HG03378 (cell line): Measurements from ENCODE around the gene PRKN.
"Not testable (repeated sequence)": the region's sequence is repeated elsewhere in the genome, so short reads cannot be mapped to it uniquely, and the experiment has no call there.

ENCODE experiments used
- ATAC-seq: cut with Tn5 transposase; IDR thresholded peaks from one replicate; pipeline ENCODE4 v1.9.1; 2021; ENCODE audit warnings: mild to moderate bottlenecking, moderate library complexity; ENCODE audit not compliant: unreplicated experiment

The PRKN gene

DNA sequence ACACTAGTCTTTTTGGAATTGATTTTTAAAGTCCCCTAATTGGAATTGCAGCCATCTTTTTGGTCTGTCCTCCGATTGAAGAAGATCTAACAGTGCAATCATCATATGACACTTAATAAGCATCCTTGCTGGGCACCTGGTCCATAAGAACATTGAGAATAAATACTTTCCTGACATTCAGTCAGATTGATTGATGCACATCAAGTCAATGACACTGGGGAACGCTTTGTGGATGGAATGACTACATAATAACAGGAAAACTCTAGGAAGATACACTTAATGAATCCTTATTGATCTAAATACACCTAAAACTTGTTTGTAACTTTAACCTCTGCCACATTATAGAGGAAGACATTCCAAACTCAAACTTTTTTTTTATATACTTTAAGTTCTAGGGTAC lies 255.7 kb downstream of the PRKN start:
- no peak for ATAC-seq

DNA sequence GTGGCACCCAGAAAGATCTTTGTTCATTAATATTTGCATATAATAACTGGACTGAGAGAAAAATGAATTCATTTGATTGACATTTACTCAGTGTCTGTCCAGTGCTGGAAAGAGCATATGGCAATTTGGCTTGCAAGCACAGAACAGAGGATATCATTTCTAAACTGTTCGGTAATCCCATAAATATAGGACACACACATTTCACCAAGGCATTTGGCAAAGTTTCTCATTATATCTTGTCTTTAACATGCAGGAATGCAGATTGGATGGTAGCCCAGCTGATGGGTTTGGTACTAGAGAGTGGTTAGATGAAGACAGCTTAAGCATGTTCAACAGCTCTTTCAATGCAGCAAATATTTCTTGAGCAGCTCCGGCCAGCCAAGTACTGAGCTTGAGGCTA lies 259.2 kb downstream of the PRKN start:
- ATAC-seq = no peak

DNA sequence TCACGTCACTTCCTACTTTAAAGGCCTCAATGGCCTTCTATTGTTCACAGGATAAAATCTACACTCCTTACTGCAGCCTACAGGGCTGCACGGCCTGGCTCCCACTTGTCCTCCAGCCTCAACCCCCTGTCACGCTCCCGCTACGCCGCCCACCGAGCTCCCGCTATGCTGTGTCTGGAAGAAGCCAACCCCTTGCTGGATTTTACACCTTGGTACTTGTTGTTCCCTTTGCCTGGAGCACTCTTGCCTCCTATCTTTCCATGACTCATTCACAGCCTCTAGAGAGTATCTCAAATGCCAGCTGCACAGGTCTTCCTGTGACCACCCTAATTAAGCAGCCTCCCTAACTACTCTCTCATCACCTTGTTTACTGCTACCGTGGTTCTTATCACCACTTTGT lies 259.9 kb downstream of the PRKN start:
- ATAC-seq = no peak

DNA sequence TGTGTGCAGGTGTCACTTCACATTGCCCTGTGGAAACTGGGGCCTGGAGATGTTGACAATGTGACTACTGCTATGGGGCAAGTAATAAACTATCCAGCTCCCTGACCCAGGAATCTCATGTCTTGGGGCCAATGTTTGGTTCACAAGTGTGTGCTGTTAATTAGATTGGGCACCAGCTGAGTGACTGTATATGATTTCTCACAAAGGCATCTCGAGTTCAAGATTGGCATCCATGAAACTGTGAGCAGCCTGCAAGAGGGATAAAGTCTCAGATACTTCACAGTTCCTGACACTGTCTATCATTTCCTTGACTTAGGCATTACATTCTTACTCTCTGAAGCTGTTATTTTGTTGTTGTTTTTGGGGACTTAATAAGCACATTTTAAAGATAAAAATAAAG lies 264.0 kb downstream of the PRKN start:
- no peak for ATAC-seq

DNA sequence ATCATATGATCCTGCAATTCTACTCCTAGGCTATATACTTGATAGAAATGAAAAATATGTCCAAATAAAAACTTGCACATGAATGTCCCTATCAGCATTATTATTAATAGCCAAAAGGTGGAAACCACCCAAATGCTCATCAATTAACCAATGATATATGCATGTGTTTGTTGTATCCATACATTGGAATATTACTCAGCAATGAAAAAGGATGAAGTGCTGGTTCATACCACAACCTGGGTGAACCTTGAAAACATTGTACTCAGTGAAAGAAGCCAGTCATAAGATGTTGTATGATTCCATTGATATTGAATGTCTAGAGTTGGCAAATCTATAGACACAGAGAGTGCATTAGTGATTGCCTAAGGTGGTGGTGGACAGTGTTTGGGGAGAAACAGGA lies 267.6 kb downstream of the PRKN start:
- ATAC-seq = no peak

DNA sequence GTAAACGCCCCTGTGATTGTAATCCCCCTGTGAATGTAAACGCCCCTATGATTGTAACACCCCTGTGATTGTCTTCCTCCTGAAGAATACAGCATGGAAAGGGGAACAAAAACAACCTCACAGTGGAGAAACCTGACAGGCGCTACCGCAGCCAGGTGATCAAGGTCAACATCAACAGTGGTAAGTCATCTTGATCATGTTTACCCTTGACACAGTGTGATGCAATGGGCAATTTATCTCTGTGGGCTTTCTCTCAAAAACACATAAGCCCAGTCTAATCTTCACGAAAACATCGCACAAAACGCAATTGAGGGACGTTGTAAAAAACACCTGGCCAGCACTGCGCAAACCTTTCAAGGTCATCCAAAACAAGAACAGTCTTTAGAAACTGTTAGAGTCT lies 277.2 kb downstream of the PRKN start:
- no peak for ATAC-seq

DNA sequence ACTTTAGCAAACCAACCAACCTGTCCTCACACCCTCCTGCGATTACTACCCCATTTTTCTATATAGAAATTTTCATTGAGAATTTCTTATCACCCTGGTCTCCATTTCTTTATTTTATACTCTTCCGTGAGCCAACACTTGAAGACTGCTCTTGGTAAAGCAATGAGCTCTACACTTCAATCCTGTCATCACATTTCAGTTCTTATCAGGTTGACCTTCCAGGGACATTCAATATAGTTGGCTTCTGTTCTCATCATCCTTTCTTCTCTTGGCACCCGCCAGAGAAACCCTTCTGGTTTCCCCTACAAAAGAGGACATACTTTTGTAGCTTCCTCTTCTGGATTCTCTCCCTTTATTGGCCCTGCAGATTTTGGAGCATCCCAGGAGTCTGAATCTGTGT lies 279.3 kb downstream of the PRKN start:
- ATAC-seq = no peak

DNA sequence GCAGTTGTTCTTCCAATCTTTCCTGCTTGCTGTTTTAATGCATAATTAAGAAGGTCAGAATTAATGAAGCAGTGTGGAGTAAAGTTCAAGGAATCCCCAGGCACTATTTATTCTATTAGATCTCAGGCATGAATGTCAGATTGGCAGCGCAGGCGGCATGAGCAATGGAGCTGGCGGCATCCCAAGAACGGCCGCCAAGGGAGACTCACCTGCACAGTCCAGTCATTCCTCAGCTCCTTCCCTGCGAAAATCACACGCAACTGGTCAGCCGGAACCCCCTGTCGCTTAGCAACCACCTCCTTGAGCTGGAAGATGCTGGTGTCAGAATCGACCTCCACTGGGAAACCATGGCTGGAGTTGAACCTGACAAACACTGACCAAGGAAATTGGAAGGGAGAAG lies 284.5 kb downstream of the PRKN start:
- no peak for ATAC-seq

DNA sequence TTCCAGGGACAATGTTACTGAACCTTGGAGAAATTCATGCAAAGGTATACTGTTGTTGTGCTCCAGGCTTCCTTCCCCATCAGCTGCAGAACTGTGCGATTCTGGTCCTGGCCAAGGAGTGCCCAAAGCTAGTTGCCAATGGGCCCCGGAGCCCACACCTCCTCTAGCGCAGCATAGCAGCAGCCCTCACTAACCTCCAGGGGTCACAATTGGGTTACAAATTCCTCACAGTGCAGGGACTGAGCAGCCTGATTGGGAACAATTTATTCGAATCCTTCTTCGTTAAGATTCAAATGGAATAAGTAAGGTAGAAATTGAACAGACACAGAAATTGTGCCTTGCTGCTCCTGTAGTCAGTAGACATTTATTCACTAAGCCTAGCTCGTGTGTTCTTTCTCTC lies 284.9 kb downstream of the PRKN start:
- ATAC-seq = no peak

DNA sequence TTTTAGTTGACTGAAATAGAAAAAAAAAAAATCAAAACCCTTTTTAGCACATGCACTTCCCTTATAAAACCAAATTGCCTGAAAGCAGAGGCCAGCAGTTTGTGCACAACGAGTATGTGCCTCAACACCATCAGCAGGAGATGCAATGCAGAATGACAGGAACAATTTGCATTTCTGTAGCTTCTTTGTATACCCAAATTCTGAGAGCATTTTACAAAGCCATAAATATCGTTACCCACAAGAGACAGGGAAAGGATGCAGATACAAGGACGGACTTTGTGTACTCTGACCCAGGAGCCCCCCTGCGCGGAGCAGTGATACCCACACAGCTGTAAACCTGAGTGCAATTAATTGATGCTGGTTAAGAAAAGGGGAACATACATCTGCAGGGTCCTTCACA lies 285.6 kb downstream of the PRKN start:
- ATAC-seq = no peak

DNA sequence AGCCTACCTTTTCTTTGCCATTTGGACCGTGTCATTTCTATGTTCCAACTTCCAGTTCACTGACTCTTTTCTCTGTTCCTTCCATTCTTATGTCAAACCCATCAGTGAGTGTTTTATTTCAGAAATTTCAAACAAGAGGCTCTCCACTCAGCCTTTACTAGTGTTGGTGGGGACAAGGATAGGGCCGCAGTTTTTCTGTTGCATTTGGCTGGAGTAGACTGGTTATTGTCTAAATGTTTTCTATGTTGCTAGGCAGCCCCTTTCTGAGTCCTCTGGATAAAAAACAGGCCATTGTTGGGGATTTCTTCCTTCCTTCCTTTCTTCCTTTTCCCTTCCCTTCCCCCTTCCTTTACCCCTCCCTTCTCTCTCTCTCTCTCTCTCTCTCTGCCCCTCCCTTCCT lies 288.6 kb downstream of the PRKN start:
- no peak for ATAC-seq

DNA sequence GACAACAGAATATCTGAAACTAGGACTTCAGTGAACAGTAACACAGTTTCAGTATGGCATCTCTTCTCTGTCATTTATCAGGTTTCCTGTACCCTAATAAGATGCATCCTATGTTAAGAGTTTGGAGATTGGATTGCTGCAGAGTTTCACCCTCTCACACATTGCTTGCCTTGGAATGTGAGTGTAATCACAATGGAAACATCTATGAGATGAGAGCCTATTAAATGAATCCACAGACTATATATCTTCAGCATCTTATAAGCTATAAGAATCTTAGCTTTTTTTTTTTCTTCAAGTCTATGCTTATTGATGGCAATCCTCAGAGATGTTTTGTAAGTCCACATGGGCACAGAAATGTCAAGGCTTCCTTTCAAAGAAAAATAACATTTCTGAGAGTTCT lies 292.5 kb downstream of the PRKN start:
- ATAC-seq = no peak

DNA sequence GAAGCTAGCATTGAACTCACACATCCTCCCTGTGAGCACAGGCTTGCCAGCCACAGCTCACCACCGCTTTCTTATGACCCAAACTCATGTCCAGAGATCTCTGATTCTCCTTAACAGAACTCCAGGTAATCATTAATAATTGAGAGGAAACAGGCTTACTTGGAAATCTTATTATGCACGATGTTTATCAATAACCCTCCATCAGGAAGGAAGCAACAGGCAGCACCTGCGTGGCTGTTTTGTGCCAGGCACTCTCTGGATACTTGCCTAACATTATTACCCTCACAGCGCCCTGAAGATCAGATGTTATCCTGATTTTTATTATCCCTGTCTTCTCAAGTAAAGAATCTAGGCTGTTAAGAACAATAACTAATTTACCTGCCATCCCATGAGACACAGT lies 306.6 kb downstream of the PRKN start:
- no peak for ATAC-seq

DNA sequence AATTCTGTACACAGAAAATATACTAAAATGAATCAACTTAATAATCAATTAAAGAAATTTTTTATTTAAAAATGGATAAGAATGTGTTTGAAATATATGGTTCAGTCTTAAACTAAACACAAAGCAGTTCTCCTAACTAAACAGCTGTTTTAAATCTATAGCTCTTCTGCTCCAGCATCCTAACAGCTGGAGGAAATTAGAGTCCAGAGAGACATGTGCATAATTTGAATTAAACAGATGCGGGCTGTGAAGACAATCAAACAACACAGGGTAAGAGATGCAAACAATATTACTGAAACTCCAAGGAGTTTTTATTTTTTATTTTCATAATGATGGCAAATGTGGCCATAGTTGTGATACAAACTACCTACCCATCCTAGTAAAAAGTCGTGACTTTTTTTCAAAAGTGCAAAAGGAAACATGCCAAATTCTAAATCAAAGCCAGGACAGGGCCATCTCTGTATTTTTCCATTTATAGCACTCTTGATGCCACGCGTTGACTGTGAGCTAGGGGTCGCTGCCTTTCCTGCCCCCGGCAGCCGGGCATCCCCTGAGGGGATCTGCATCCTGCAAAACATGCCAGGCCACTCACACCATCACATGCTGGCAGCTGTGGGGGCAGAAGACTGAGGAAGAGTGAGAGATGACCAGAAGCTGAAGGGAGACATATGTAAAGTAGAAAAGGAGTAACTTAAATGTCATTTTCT lies 310.6 kb downstream of the PRKN start:
- ATAC-seq = no peak

DNA sequence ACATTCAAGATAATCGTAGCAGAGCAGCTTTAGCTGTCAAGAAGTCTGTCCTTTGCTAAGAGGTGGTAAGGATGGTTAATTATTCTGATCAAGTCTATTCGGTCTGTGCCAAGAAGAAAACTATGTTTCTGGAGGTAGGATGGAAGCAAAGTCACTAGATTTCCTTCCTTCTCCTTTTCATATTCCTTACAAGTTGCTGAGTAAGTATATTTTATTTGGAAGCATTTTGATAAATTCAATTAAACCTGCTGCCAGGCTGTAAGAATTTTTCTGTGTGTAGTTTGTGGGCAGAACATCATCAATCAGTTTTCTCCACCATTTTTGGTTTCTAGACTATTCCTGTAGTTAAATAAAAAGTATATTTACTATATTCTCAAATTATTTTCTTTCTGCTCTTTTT lies 311.3 kb downstream of the PRKN start:
- no peak for ATAC-seq

DNA sequence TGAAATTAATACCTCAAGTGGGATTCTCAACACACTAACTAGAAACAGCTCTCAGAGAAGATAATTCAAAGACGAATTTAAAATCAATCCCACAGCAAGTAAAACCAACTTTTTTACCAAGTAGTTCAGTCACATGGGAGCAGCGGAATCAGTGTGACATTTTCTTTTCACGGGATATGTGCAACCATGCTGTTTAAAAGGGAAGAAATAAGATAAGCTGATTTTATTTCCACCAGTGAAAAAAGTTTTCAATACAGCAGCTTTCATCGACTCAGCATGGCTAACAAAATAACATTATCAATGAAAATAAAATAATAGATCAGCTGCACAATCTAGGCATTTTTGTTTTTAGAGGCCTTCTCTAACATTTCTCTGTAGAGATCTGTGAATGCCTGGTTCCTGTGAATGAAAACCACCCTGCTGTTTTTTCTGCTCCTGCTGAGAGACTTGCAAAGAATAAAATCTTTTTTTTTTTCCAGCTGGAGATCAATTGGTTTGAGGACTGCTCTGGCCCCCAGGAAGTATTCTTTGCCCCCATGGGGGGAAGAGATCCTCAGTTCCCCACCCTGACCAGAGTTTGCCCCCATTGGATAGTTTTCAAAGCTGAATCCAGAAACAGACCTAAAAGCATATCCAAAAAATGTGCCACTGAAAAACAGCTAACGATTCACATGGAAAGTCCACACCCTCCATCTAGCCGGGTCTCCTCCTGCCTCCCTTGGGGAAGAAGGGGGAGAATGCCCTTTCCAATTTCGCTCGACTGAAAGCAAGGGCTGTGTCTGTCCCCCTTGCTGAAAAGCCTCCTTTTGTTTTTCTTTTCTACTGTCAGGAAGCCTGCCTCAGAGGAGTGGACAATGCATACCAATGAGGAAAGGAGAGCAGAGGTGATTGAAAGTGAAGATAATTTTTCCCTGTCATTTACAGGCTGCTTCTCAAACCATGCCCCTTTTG lies 317.6 kb downstream of the PRKN start:
- ATAC-seq = no peak

DNA sequence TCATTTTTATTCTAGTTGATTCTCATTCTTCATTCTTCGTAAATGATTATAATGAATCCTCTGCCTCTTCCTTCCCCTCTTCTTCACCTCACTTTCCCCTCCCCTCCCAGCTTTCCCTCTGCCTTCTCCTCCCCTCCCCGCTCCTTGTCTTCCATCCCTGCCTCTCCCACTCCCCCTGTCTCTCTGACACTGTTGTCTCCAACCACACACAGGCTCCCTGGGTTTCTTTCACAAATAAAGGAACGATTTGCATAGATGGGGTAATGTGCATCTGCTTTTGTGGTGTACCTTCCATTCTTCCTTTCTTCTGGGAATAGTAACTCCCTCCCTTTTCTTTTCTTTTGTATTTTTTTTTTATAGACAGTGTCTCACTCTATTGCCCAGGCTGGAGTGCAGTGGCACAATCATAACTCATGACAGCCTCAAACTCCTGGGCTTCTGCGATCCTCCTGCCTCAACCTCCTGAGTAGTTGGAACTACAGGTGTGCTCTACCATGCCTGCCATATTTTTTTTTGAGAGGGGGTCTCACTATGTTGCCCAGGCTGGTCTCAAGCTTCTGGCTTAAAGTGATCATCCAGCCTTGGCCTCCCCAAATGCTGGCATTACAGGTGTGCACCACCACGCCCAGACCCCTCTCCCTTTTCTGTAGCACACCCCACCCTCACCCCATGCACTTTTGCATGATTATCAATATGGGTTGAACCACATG lies 318.6 kb downstream of the PRKN start:
- no peak for ATAC-seq

DNA sequence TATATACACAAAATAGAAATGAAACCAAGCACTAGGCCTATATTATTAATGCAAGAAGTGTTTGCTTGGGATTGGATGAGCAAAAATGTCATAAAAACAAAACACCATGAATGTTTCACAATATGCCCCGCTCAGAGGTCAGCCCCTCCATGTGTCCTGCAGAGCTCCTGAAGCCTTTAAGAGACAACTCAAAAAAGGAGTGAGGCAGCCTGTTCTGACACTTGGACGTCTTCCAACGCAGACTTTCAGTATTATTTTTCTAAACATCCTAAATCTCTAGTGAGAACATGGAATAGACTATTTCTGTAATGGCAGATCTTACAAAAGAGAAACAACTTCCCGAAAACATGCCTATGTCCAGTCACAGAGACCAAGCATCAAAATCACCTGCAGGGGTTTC lies 322.6 kb downstream of the PRKN start:
- ATAC-seq = no peak

DNA sequence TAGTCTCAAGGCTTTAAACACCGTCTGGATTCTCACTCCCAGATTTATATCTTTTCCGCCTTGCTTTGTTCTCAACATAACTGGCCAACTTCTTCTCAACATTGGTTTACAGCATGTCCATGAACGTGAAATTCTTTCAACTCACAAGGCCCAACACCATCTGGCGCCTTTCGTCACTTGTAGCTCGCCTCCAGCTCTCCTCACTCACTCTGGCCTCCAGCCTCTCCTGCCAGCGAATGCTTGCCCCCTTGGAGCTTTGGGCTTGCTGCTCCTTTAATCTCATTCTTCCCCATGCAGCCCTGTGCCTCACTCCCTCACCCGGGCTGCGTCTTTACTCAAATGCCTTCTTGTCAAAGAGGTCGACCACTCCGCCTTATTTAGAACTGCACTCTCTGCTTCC lies 324.5 kb downstream of the PRKN start:
- ATAC-seq = no peak

DNA sequence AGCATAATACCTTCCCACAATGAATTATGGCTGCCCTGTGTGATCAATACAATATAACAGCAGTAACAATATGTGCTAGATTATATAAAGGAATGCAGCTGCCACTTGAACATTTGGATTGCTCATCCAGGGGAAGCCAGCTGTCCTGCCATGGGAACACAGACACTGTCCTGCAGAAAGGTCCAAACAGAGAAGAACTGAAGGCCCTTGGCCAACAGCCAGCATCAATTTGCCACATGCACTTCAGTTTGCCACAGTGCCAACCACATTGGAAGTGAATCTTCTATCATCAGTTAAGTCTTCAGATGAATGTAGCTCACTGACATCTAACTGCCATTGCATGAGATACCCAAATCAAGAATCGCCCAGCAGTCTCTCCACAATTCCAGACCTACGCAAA lies 332.4 kb downstream of the PRKN start:
- no peak for ATAC-seq

DNA sequence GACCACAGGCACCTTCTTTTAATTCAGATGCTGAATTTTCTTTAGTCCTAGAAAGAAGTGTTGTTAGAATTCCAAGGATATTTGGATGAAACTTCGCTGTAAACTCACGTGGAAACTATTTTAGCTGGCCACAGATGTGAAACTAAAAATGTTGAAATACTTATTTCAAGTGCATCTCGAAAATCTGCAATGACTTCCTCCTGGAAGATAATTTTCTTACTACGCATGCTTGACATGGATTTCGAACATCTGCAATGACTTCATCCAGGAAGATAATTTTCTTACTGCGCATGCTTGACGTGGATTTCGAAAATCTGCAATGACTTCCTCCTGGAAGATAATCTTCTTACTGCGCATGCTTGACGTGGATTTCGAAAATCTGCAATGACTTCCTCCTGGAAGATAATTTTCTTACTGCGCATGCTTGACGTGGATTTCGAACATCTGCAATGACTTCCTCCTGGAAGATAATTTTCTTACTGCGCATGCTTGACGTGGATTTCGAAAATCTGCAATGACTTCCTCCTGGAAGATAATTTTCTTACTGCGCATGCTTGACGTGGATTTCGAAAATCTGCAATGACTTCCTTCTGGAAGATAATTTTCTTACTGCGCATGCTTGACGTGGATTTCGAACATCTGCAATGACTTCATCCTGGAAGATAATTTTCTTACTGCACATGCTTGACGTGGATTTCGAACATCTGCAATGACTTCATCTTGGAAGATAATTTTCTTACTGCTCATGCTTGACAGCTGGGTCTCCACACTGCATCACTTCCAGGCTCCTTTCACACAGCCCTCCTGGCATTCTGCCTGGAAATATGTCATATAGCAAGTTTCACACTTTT lies 336.4 kb downstream of the PRKN start:
- not testable (repeated sequence) for ATAC-seq
